IMR-90 (cell line): ENCODE data around the gene KLHL25. TPM values are rescaled to one million over a fixed set of nuclear protein-coding genes. Genes with fewer than 3 reads are reported as not detected.

Experiments used
- ATAC-seq: fragments of 200-7000 bp; cut with Tn5 transposase; 2 replicates; pipeline ENCODE4 v1.9.1; 2020; ENCODE audit warnings: low read depth, mild to moderate bottlenecking, moderate library complexity
- BruUV-seq: library from RNA; stranded (reverse); fragments of 400-500 nt; replicated peaks from 2 replicates; lab custom pipeline; 2021; lab: Mats Ljungman, UMichigan
- CTCF ChIA-PET: fragments of 300-600 bp; formaldehyde crosslinking; extraction: SDS; loops from one replicate; lab custom pipeline; 2021; ENCODE audit warnings: antibody characterized with exemption; lab: Yijun Ruan, JAX
- POLR2A ChIA-PET: fragments of 300-600 bp; sonication (Branson Sonifier 250); formaldehyde crosslinking; loops from one replicate; lab custom pipeline; 2022; ENCODE audit warnings: antibody characterized with exemption; ENCODE audit not compliant: unreplicated experiment; lab: Charles Lee
- DNase-seq: peaks from one replicate; pipeline ENCODE4 v3.0.0; 2013
- H2AFZ ChIP-seq: replicated peaks from 2 replicates; pipeline ENCODE3; 2013; ENCODE audit warnings: low read length, mild to moderate bottlenecking; ENCODE audit not compliant: poor library complexity
- H2AK5ac ChIP-seq: 2 replicates; pipeline ENCODE4 v1.6.1; 2013; ENCODE audit warnings: low read depth, low read length, inconsistent platforms
- H2AK9ac ChIP-seq: replicated peaks from 2 replicates; pipeline ENCODE3; 2013; ENCODE audit warnings: mild to moderate bottlenecking, low read depth, low read length, moderate library complexity; ENCODE audit not compliant: poor library complexity
- H2BK120ac ChIP-seq: 2 replicates; pipeline ENCODE4 v1.6.1; 2013; ENCODE audit warnings: low read depth, low read length, inconsistent platforms
- H2BK15ac ChIP-seq: 3 replicates; pipeline ENCODE4 v1.6.1; 2013; ENCODE audit warnings: low read depth, low read length, inconsistent platforms
- H2BK20ac ChIP-seq: 2 replicates; pipeline ENCODE4 v1.6.1; 2013; ENCODE audit warnings: low read depth, mild to moderate bottlenecking, inconsistent platforms, low read length, moderate library complexity
- H2BK5ac ChIP-seq: 2 replicates; pipeline ENCODE4 v1.6.1; 2013; ENCODE audit warnings: mild to moderate bottlenecking, low read depth, low read length, inconsistent platforms; ENCODE audit not compliant: poor library complexity, severe bottlenecking
- H3K14ac ChIP-seq: replicated peaks from 2 replicates; pipeline ENCODE4 v1.6.1; 2013; ENCODE audit warnings: low read depth, low read length, inconsistent platforms
- H3K18ac ChIP-seq: 2 replicates; pipeline ENCODE4 v1.6.1; 2013; ENCODE audit warnings: low read depth, low read length, control low read depth
- H3K23ac ChIP-seq: 2 replicates; pipeline ENCODE4 v1.6.1; 2013; ENCODE audit warnings: low read depth, low read length, inconsistent platforms
- H3K27ac ChIP-seq: 2 replicates; pipeline ENCODE4 v1.5.1; 2013; ENCODE audit warnings: mild to moderate bottlenecking, control low read depth, low read length; ENCODE audit not compliant: insufficient read depth
- H3K27me3 ChIP-seq: 2 replicates; pipeline ENCODE4 v1.6.1; 2013; ENCODE audit warnings: low read length; ENCODE audit not compliant: control insufficient read depth, insufficient read depth
- H3K36me3 ChIP-seq: 2 replicates; pipeline ENCODE4 v1.6.1; 2013; ENCODE audit warnings: low read length, mixed read lengths; ENCODE audit not compliant: control insufficient read depth, insufficient read depth
- H3K4ac ChIP-seq: 2 replicates; pipeline ENCODE4 v1.6.1; 2013; ENCODE audit warnings: low read depth, low read length, inconsistent platforms
- H3K4me1 ChIP-seq: 2 replicates; pipeline ENCODE4 v1.6.1; 2013; ENCODE audit warnings: low read length, mixed read lengths; ENCODE audit not compliant: control insufficient read depth, insufficient read depth
- H3K4me2 ChIP-seq: 2 replicates; pipeline ENCODE4 v1.6.1; 2013; ENCODE audit warnings: low read depth, mild to moderate bottlenecking, control low read depth, low read length, moderate library complexity
- H3K4me3 ChIP-seq: 2 replicates; pipeline ENCODE4 v1.5.1; 2013; ENCODE audit warnings: low read depth, mild to moderate bottlenecking, control low read depth, low read length, moderate library complexity; ENCODE audit not compliant: insufficient read depth
- H3K56ac ChIP-seq: 2 replicates; pipeline ENCODE4 v1.6.1; 2013; ENCODE audit warnings: low read length, inconsistent platforms; ENCODE audit not compliant: insufficient read depth; ENCODE audit errors: extremely low read depth
- H3K79me1 ChIP-seq, 2 experiments: 2 replicates each; pipeline ENCODE4 v1.6.1; 2013; ENCODE audit warnings: low read length in 2 of 2, inconsistent platforms in 1 of 2, low read depth in 1 of 2
- H3K9ac ChIP-seq: 2 replicates; pipeline ENCODE4 v1.6.1; 2013; ENCODE audit warnings: low read depth, low read length, control low read depth
- H3K9me1 ChIP-seq: 2 replicates; pipeline ENCODE4 v1.6.1; 2013; ENCODE audit warnings: low read length, inconsistent platforms; ENCODE audit not compliant: insufficient read depth
- H3K9me3 ChIP-seq: 2 replicates; pipeline ENCODE4 v1.6.1; 2013; ENCODE audit warnings: low read length; ENCODE audit not compliant: control insufficient read depth, insufficient read depth
- H4K20me1 ChIP-seq: 2 replicates; pipeline ENCODE4 v1.6.1; 2013; ENCODE audit warnings: low read length, inconsistent platforms; ENCODE audit not compliant: insufficient read depth
- H4K5ac ChIP-seq: 2 replicates; pipeline ENCODE4 v1.6.1; 2013; ENCODE audit warnings: mild to moderate bottlenecking, low read depth, low read length, control low read depth
- H4K8ac ChIP-seq, 2 experiments: 2 replicates each; pipeline ENCODE4 v1.6.1; 2013; ENCODE audit warnings: low read depth in 2 of 2, low read length in 2 of 2, control low read depth in 1 of 2, inconsistent platforms in 1 of 2
- H4K91ac ChIP-seq: 2 replicates; pipeline ENCODE4 v1.6.1; 2013; ENCODE audit warnings: low read depth, low read length, inconsistent platforms; ENCODE audit not compliant: insufficient read depth
- RFX5 ChIP-seq: IDR thresholded peaks from 2 replicates; pipeline ENCODE4 v1.8.0; 2012; ENCODE audit warnings: low read depth, mild to moderate bottlenecking, low read length, moderate library complexity
- USF2 ChIP-seq: fragments of 150-350 bp; IDR thresholded peaks from 2 replicates; pipeline ENCODE4 v1.6.1; 2017; ENCODE audit warnings: mild to moderate bottlenecking, antibody characterized with exemption, low read length, low read depth
- WGBS, 2 experiments: methylation state at CpG; one replicate each; pipeline versions ENCODE4 v1.1.5 to v1.1.7; 2013; ENCODE audit warnings: missing lambda C conversion rate in 2 of 2; ENCODE audit not compliant: insufficient read length in 1 of 2; ENCODE audit errors: extremely low coverage in 2 of 2; 5-methylcytosine and 5-hydroxymethylcytosine counted together
- dilution Hi-C: fragments of 300-500 bp; cut with HindIII; formaldehyde crosslinking; loops from one replicate; pipeline ENCODE4 v1.14.3; 2018; ENCODE audit warnings: low sequenced_read_pairs; ENCODE audit not compliant: unreplicated experiment
- in situ Hi-C: fragments of 300-500 bp; cut with MboI; formaldehyde crosslinking; loops from 3 replicates; pipeline ENCODE4 v1.14.3; 2019; ENCODE audit warnings: low sequenced_read_pairs, inconsistent platforms, mixed read lengths
- intact Hi-C: fragments of 100-400 bp; cut with micrococcal nuclease; formaldehyde crosslinking; loops from 2 replicates; pipeline ENCODE4 v1.10.0; 2022
- polyA plus RNA-seq, 3 experiments: library from polyadenylated mRNA; depleted of rRNA; stranded (reverse); fragments of >200 nt; gene quantifications; 2 replicates each; pipeline ENCODE4 v1.2.3, GENCODE V29; 2012; ENCODE audit warnings: low replicate concordance in 1 of 3
- total RNA-seq: library from RNA; depleted of rRNA; stranded (reverse); fragments of >200 nt; gene quantifications from 2 replicates; pipeline ENCODE4 v1.2.3, GENCODE V29; 2012

The KLHL25 gene
- total and polyA plus RNA-seq, 2 of the 4 experiments (the other 2 are of a cell fraction), result 2.7 to 5.6 TPM

- Histone ChIP-seq H4K20me1 (no peaks in the 10 kb centered on the region), H3K4me1 (no peaks in the 10 kb centered on the region), H3K27ac (no peak overlapping the region), H3K9me3 (no peaks in the 10 kb centered on the region), H3K9me1 (no peaks in the 10 kb centered on the region), H2BK120ac (no peak overlapping the region), H3K23ac (no peak overlapping the region), H2AK9ac (no peak overlapping the region), H2AFZ (no peak overlapping the region), H2BK5ac (no peak overlapping the region), H3K27me3 (peaks cover 8% of the 10 kb centered on the region), H4K91ac (no peak overlapping the region), H2BK15ac (no peak overlapping the region), H3K4me2 (no peak overlapping the region), H4K8ac (no peak overlapping the region), H3K79me1 (no peaks in the 10 kb centered on the region), H2BK20ac (no peak overlapping the region), H3K56ac (no peak overlapping the region), H3K14ac (no peak overlapping the region), H4K5ac (no peak overlapping the region), H3K4ac (no peak overlapping the region), H2AK5ac (no peak overlapping the region), H3K4me3 (no peak overlapping the region), H3K9ac (no peak overlapping the region), H3K18ac (no peak overlapping the region), H3K36me3 (no peaks in the 10 kb centered on the region)
- no peak for TF ChIP-seq USF2
- TF ChIP-seq RFX5, result no peak
- CTCF ChIA-PET, result interaction anchor here (0.9 kb wide), 1 partner anchor 93 kb away, joined by 4 read pairs; no protein-coding TSS in a partner anchor
- in situ Hi-C loops, result no loop called here
- no peak for ATAC-seq
- intact Hi-C loops, result no loop called here
- no TSS peak for BruUV-seq
- DNase-seq, result no peak
- POLR2A ChIA-PET, result no interaction called here
- dilution Hi-C loops, result no loop called here
- 60% methylated on average over 2 of the region's 5 CpGs; no CpG with 5 or more reads in 1 of the 2 experiments for WGBS, 2 experiments
These were observed 25.2 kb upstream of the KLHL25 start for GRCh38 chr15:85819938-85820337.
